ENCODE results near the gene UMAD1. TPM values are rescaled to one million over a fixed set of nuclear protein-coding genes. Genes with fewer than 3 reads are reported as not detected.

The UMAD1 gene
- total and polyA plus RNA-seq, 2 of the 4 experiments (the other 2 are of a cell fraction): 5.2 to 8.4 TPM

DNA sequence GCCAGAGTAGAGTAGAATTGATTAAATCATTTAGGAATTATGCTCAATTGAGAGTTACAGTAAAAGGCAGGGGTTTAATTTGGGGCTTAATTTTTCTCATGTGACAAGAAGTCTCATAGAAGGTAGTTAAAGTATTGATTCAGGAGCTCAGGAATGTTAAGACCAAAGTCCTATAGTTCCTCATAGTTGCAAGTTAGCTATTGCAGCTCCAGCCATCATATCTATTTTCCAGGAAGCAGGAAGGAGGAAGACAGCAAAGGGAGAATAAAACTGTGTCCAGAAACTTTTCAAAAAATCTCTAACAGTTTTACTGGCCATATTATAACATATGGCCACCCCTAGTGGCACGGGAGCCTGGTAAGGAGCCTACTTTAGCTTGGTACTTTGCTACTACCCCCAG is 174.8 kb downstream of the UMAD1 start:
- no peak overlapping the region for H2AK9ac ChIP-seq (replicated peaks; ENCODE audit: low read depth, low read length, poor library complexity)
- no peak overlapping the region for H3K18ac ChIP-seq (ENCODE audit: low read depth, low read length)
- TF ChIP-seq SMC3 (IDR thresholded peaks at IDR 0.05; ENCODE audit: low read depth, low read length): no peak
- ATAC-seq (ENCODE audit: low read depth) (no peak), DNase-seq (no peak)
- no peak overlapping the region for H2BK5ac ChIP-seq (ENCODE audit: low read depth, low read length, poor library complexity, severe bottlenecking)
- intact Hi-C loops (cut with micrococcal nuclease): no loop called here
- dilution Hi-C loops (cut with HindIII; ENCODE audit: low sequenced_read_pairs, unreplicated experiment): no loop called here
- H3K9me3 ChIP-seq (ENCODE audit: control insufficient read depth, insufficient read depth, low read length): no peaks in the 10 kb centered on the region
- CTCF ChIA-PET: interaction anchor here (0.6 kb wide), 1 partner anchor 103 kb away, joined by 3 read pairs; no protein-coding TSS in a partner anchor
- 0 out of 2 replicates have a peak, but pooled peaks cover 2% of the 10 kb centered on the region for H3K36me3 ChIP-seq (ENCODE audit: control insufficient read depth, insufficient read depth, low read length)
- no peak overlapping the region for H3K9ac ChIP-seq (ENCODE audit: low read depth, low read length)
- H2BK20ac ChIP-seq (ENCODE audit: low read depth, low read length): no peak overlapping the region
- no peak overlapping the region for H4K8ac ChIP-seq (ENCODE audit: low read depth in 2 of 2, low read length in 2 of 2)
- H2AFZ ChIP-seq (replicated peaks; ENCODE audit: low read length, poor library complexity): no peak overlapping the region
- H3K4me2 ChIP-seq (ENCODE audit: low read depth, low read length): no peak overlapping the region
- no peaks in the 10 kb centered on the region for H3K79me1 ChIP-seq (ENCODE audit: low read depth in 1 of 2, low read length in 2 of 2)
- no peak overlapping the region for H2BK120ac ChIP-seq (ENCODE audit: low read depth, low read length)
- H2BK15ac ChIP-seq (ENCODE audit: low read depth, low read length): no peak overlapping the region
- no peak overlapping the region for H2AK5ac ChIP-seq (ENCODE audit: low read depth, low read length)
- no CpG with 5 or more reads among the region's 1 CpG for WGBS, 2 experiments (ENCODE audit: extremely low coverage in 2 of 2, insufficient read length in 1 of 2)
- no peak overlapping the region for H3K4me3 ChIP-seq (ENCODE audit: insufficient read depth, low read depth, low read length)
- no peaks in the 10 kb centered on the region for H4K20me1 ChIP-seq (ENCODE audit: insufficient read depth, low read length)
- no peak overlapping the region for H3K4ac ChIP-seq (ENCODE audit: low read depth, low read length)
- no peaks in the 10 kb centered on the region for H3K9me1 ChIP-seq (ENCODE audit: insufficient read depth, low read length)
- no peak overlapping the region for H4K5ac ChIP-seq (ENCODE audit: low read depth, low read length)
- no peaks in the 10 kb centered on the region for H3K4me1 ChIP-seq (ENCODE audit: control insufficient read depth, insufficient read depth, low read length)
- no peak overlapping the region for H3K56ac ChIP-seq (ENCODE audit: extremely low read depth, insufficient read depth, low read length)
- H4K91ac ChIP-seq (ENCODE audit: insufficient read depth, low read depth, low read length): no peak overlapping the region
- BruUV-seq (replicated peaks): no TSS peak
- H3K23ac ChIP-seq (ENCODE audit: low read depth, low read length): no peak overlapping the region
- no peaks in the 10 kb centered on the region for H3K27me3 ChIP-seq (ENCODE audit: control insufficient read depth, insufficient read depth, low read length)
- POLR2A ChIA-PET (ENCODE audit: unreplicated experiment): no interaction called here
- in situ Hi-C loops (cut with MboI; ENCODE audit: low sequenced_read_pairs): no loop called here
- no peak overlapping the region for H3K27ac ChIP-seq (ENCODE audit: insufficient read depth, low read length)
- no peak overlapping the region for H3K14ac ChIP-seq (replicated peaks; ENCODE audit: low read depth, low read length)
